Measurements from ENCODE around the gene BFSP1.
A peak's percentile ranks its signal among the peaks of the same experiment; 100 is the strongest.

Gene BFSP1

GRCh38 chr20:17571153-17571527 lies 40.0 kb upstream of the BFSP1 start:
- H3K4me3 ChIP-seq (ENCODE audit: low read depth, low read length) = no peak overlapping the region
- TF ChIP-seq CTCF (IDR thresholded peaks at IDR 0.05; ENCODE audit: borderline replicate concordance, insufficient read depth, low read depth, low read length) = no peak

GRCh38 chr20:17570347-17571152 lies 39.4 kb upstream of the BFSP1 start:
- H3K4me3 ChIP-seq (ENCODE audit: low read depth, low read length) = peak overlapping the region; percentile 77
- no peak for TF ChIP-seq CTCF (IDR thresholded peaks at IDR 0.05; ENCODE audit: borderline replicate concordance, insufficient read depth, low read depth, low read length)

- no peak for TF ChIP-seq CTCF (IDR thresholded peaks at IDR 0.05; ENCODE audit: borderline replicate concordance, insufficient read depth, low read depth, low read length)
These were observed 38.6 kb upstream of the BFSP1 start, which contains the start of gene DSTN for GRCh38 chr20:17569616-17570346. Gene DSTN, plus strand, starts transcription at chr20:17570075. Its CDS starts 134 bp downstream, at chr20:17570209.

GRCh38 chr20:17568972-17569521 lies 37.9 kb upstream of the BFSP1 start:
- no peak overlapping the region for H3K4me3 ChIP-seq (ENCODE audit: low read depth, low read length)
- no peak for TF ChIP-seq CTCF (IDR thresholded peaks at IDR 0.05; ENCODE audit: borderline replicate concordance, insufficient read depth, low read depth, low read length)

More at GRCh38 chr20:17569616-17570346, 38.6 kb upstream of the BFSP1 start, which contains the start of gene DSTN:
- peak within 1 kb of the TSS; percentile 77 for H3K4me3 ChIP-seq (ENCODE audit: low read depth, low read length)

- no peak overlapping the region for H3K4me3 ChIP-seq (ENCODE audit: low read depth, low read length)
- no peak for TF ChIP-seq CTCF (IDR thresholded peaks at IDR 0.05; ENCODE audit: borderline replicate concordance, insufficient read depth, low read depth, low read length)
These were observed 37.0 kb upstream of the BFSP1 start for GRCh38 chr20:17568045-17568788.

- no peak overlapping the region for H3K4me3 ChIP-seq (ENCODE audit: low read depth, low read length)
- no peak for TF ChIP-seq CTCF (IDR thresholded peaks at IDR 0.05; ENCODE audit: borderline replicate concordance, insufficient read depth, low read depth, low read length)
These were observed 35.2 kb upstream of the BFSP1 start for GRCh38 chr20:17566345-17566744.

All from GM12875 (cell line).